GM23338 (cell line): ENCODE results near the gene BTBD9. TPM values are rescaled to one million over a fixed set of nuclear protein-coding genes. Genes with fewer than 3 reads are reported as not detected.

Source experiments
- ATAC-seq: fragments of 200-7000 bp; cut with Tn5 transposase; 3 replicates; pipeline ENCODE4 v1.9.1; 2020
- DNase-seq: peaks from one replicate; pipeline ENCODE4 v3.0.0-alpha.2; 2015; ENCODE audit warnings: low spot score
- H2AFZ ChIP-seq: fragments of 200-600 bp; sonication (generic); 2 replicates; pipeline ENCODE4 v1.8.0; 2016; ENCODE audit warnings: antibody characterized with exemption, mild to moderate bottlenecking, moderate library complexity
- H3F3A ChIP-seq: fragments of 200-600 bp; sonication (generic); replicated peaks from 2 replicates; pipeline ENCODE4 v1.8.0; 2017; ENCODE audit warnings: antibody characterized with exemption, mixed run types, low read depth
- H3K27ac ChIP-seq: fragments of 200-600 bp; sonication (generic); 2 replicates; pipeline ENCODE4 v1.6.1; 2016; ENCODE audit warnings: low read depth
- H3K27me3 ChIP-seq: fragments of 200-600 bp; sonication (generic); 2 replicates; pipeline ENCODE4 v1.8.0; 2016; ENCODE audit warnings: mild to moderate bottlenecking, mixed run types, moderate library complexity; ENCODE audit not compliant: insufficient read depth
- H3K36me3 ChIP-seq: fragments of 200-600 bp; sonication (generic); 2 replicates; pipeline ENCODE4 v1.8.0; 2016; ENCODE audit warnings: mild to moderate bottlenecking; ENCODE audit not compliant: insufficient read depth
- H3K4me1 ChIP-seq: fragments of 200-600 bp; sonication (generic); 2 replicates; pipeline ENCODE4 v1.8.0; 2016; ENCODE audit warnings: mild to moderate bottlenecking, moderate library complexity; ENCODE audit not compliant: insufficient read depth
- H3K4me2 ChIP-seq: fragments of 200-600 bp; sonication (generic); 2 replicates; pipeline ENCODE4 v1.7.1; 2017; ENCODE audit warnings: mixed run types
- H3K4me3 ChIP-seq: fragments of 200-600 bp; sonication (generic); 2 replicates; pipeline ENCODE4 v1.6.1; 2016; ENCODE audit warnings: mixed run types
- H3K79me2 ChIP-seq: fragments of 200-600 bp; sonication (generic); replicated peaks from 2 replicates; pipeline ENCODE4 v1.8.0; 2017; ENCODE audit warnings: mild to moderate bottlenecking; ENCODE audit not compliant: insufficient read depth
- H3K9me2 ChIP-seq: fragments of 200-600 bp; sonication (generic); 2 replicates; pipeline ENCODE4 v1.8.0; 2017; ENCODE audit not compliant: insufficient read depth
- H4K20me1 ChIP-seq: fragments of 200-600 bp; sonication (generic); replicated peaks from 2 replicates; pipeline ENCODE4 v1.8.0; 2017; ENCODE audit warnings: mild to moderate bottlenecking; ENCODE audit not compliant: insufficient read depth
- H3K27ac Mint-ChIP-seq: 2 replicates; pipeline ENCODE4 v1.8.0; 2020; ENCODE audit warnings: inconsistent platforms, mild to moderate bottlenecking, moderate library complexity, mixed read lengths
- H3K27me3 Mint-ChIP-seq: 3 replicates; pipeline ENCODE4 v1.8.0; 2022; ENCODE audit warnings: low read depth, mild to moderate bottlenecking, moderate library complexity, mixed read lengths, inconsistent platforms; ENCODE audit not compliant: insufficient read depth, poor library complexity
- H3K36me3 Mint-ChIP-seq: 3 replicates; pipeline ENCODE4 v1.8.0; 2021; ENCODE audit warnings: low read depth, mild to moderate bottlenecking, inconsistent platforms, moderate library complexity, mixed read lengths
- H3K4me1 Mint-ChIP-seq: 3 replicates; pipeline ENCODE4 v1.8.0; 2020; ENCODE audit warnings: mild to moderate bottlenecking, inconsistent platforms, mixed read lengths
- H3K4me3 Mint-ChIP-seq: 3 replicates; pipeline ENCODE4 v1.8.0; 2021; ENCODE audit warnings: moderate library complexity, mild to moderate bottlenecking, inconsistent platforms, mixed read lengths
- H3K9me3 Mint-ChIP-seq: 3 replicates; pipeline ENCODE4 v1.8.0; 2020; ENCODE audit warnings: moderate library complexity, mild to moderate bottlenecking, inconsistent platforms, mixed read lengths
- CREB1 ChIP-seq: fragments of 250-450 bp; sonication (Bioruptor Pico); IDR thresholded peaks from 2 replicates; pipeline ENCODE4 v1.5.0; 2020; ENCODE audit warnings: low read depth, mild to moderate bottlenecking, moderate library complexity
- EZH2 ChIP-seq: fragments of 200-600 bp; sonication (generic); IDR thresholded peaks from one replicate; pipeline ENCODE4 v1.8.0; 2017; ENCODE audit warnings: antibody characterized with exemption, mild to moderate bottlenecking, low read depth; ENCODE audit not compliant: unreplicated experiment
- EZH2phosphoT487 ChIP-seq: fragments of 200-600 bp; sonication (generic); IDR thresholded peaks from one replicate; pipeline ENCODE4 v1.8.1; 2018; ENCODE audit warnings: antibody characterized with exemption; ENCODE audit not compliant: unreplicated experiment
- NANOG ChIP-seq: IDR thresholded peaks from 2 replicates; pipeline ENCODE4 v1.6.1; 2016; ENCODE audit warnings: antibody characterized with exemption, borderline replicate concordance
- POLR2AphosphoS5 ChIP-seq: IDR thresholded peaks from 2 replicates; pipeline ENCODE4 v1.6.1; 2016; ENCODE audit warnings: antibody characterized with exemption, low read depth
- ZNF114 ChIP-seq: fragments of 250-450 bp; sonication (Bioruptor Pico); IDR thresholded peaks from 2 replicates; pipeline ENCODE4 v1.5.0; 2020; ENCODE audit warnings: mild to moderate bottlenecking, moderate library complexity
- polyA plus RNA-seq: library from polyadenylated mRNA; unstranded; fragments of >200 nt; fragmentation: Nextera tagmentation; extraction: Ambion mirVana; gene quantifications from 2 replicates; pipeline ENCODE4 v1.2.1, GENCODE V29; 2016
- total RNA-seq: library from RNA; depleted of rRNA; stranded (reverse); fragments of >200 nt; shearing (Covaris generic); gene quantifications from 2 replicates; pipeline ENCODE4 v1.2.3, GENCODE V29; 2014
- TF ChIP-seq, protein P1 (sequence below): fragments of 250-450 bp; sonication (Bioruptor Pico); IDR thresholded peaks from 2 replicates; pipeline ENCODE4 v1.5.0; 2020; ENCODE audit warnings: mild to moderate bottlenecking, moderate library complexity
- TF ChIP-seq, protein P2 (sequence below): IDR thresholded peaks from 2 replicates; pipeline ENCODE4 v1.6.1; 2016; ENCODE audit warnings: antibody characterized with exemption

The BTBD9 gene
- total and polyA plus RNA-seq, 2 experiments from 2014 or later: 4.2 to 5.3 TPM

DNA sequence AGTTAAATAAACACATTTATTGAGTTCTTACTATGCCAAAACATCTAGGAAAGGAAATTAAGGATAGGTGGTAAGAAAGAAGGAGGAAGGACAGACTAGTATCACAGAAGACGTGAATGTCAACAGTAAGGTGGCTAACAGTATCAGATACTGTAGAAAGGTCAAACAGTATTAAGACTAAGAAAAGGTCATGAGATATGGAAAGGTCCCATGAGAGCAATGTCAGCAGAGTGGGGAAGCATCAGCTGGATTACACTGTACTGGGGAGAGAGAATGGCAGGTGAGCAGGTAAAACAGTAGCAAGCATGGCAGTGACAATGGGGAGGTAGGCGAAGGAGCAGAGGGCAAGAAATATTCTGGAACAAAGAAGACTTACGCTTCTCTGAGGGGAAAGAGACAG, 45.2 kb upstream of the BTBD9 start:
- no peaks in the 10 kb centered on the region for H3K4me1 ChIP-seq
- no peak overlapping the region for H3K27ac Mint-ChIP-seq
- H3K4me1 Mint-ChIP-seq: peaks cover 8% of the 10 kb centered on the region
- no peak overlapping the region for H3K4me3 Mint-ChIP-seq
- no peak overlapping the region for H3K4me2 ChIP-seq
- DNase-seq: no peak
- H3K36me3 Mint-ChIP-seq: peaks cover 32% of the 10 kb centered on the region
- H3K9me3 Mint-ChIP-seq: no peaks in the 10 kb centered on the region
- H3K79me2 ChIP-seq: peaks cover 42% of the 10 kb centered on the region
- H3K4me3 ChIP-seq: no peak overlapping the region
- no peaks in the 10 kb centered on the region for H3F3A ChIP-seq
- no peaks in the 10 kb centered on the region for H3K27me3 ChIP-seq
- H3K36me3 ChIP-seq: peaks cover 23% of the 10 kb centered on the region; the same call in 1 of the 2 replicates
- H2AFZ ChIP-seq: no peak overlapping the region
- H4K20me1 ChIP-seq: peaks cover 36% of the 10 kb centered on the region
- ATAC-seq: no peak
- H3K9me2 ChIP-seq: no peaks in the 10 kb centered on the region
- H3K27ac ChIP-seq: no peak overlapping the region
- TF ChIP-seq ZNF114 (CRISPR knock-in tag): no peak
- no peak for TF ChIP-seq EZH2phosphoT487
- TF ChIP-seq NANOG: no peak
- TF ChIP-seq, protein P1, sequence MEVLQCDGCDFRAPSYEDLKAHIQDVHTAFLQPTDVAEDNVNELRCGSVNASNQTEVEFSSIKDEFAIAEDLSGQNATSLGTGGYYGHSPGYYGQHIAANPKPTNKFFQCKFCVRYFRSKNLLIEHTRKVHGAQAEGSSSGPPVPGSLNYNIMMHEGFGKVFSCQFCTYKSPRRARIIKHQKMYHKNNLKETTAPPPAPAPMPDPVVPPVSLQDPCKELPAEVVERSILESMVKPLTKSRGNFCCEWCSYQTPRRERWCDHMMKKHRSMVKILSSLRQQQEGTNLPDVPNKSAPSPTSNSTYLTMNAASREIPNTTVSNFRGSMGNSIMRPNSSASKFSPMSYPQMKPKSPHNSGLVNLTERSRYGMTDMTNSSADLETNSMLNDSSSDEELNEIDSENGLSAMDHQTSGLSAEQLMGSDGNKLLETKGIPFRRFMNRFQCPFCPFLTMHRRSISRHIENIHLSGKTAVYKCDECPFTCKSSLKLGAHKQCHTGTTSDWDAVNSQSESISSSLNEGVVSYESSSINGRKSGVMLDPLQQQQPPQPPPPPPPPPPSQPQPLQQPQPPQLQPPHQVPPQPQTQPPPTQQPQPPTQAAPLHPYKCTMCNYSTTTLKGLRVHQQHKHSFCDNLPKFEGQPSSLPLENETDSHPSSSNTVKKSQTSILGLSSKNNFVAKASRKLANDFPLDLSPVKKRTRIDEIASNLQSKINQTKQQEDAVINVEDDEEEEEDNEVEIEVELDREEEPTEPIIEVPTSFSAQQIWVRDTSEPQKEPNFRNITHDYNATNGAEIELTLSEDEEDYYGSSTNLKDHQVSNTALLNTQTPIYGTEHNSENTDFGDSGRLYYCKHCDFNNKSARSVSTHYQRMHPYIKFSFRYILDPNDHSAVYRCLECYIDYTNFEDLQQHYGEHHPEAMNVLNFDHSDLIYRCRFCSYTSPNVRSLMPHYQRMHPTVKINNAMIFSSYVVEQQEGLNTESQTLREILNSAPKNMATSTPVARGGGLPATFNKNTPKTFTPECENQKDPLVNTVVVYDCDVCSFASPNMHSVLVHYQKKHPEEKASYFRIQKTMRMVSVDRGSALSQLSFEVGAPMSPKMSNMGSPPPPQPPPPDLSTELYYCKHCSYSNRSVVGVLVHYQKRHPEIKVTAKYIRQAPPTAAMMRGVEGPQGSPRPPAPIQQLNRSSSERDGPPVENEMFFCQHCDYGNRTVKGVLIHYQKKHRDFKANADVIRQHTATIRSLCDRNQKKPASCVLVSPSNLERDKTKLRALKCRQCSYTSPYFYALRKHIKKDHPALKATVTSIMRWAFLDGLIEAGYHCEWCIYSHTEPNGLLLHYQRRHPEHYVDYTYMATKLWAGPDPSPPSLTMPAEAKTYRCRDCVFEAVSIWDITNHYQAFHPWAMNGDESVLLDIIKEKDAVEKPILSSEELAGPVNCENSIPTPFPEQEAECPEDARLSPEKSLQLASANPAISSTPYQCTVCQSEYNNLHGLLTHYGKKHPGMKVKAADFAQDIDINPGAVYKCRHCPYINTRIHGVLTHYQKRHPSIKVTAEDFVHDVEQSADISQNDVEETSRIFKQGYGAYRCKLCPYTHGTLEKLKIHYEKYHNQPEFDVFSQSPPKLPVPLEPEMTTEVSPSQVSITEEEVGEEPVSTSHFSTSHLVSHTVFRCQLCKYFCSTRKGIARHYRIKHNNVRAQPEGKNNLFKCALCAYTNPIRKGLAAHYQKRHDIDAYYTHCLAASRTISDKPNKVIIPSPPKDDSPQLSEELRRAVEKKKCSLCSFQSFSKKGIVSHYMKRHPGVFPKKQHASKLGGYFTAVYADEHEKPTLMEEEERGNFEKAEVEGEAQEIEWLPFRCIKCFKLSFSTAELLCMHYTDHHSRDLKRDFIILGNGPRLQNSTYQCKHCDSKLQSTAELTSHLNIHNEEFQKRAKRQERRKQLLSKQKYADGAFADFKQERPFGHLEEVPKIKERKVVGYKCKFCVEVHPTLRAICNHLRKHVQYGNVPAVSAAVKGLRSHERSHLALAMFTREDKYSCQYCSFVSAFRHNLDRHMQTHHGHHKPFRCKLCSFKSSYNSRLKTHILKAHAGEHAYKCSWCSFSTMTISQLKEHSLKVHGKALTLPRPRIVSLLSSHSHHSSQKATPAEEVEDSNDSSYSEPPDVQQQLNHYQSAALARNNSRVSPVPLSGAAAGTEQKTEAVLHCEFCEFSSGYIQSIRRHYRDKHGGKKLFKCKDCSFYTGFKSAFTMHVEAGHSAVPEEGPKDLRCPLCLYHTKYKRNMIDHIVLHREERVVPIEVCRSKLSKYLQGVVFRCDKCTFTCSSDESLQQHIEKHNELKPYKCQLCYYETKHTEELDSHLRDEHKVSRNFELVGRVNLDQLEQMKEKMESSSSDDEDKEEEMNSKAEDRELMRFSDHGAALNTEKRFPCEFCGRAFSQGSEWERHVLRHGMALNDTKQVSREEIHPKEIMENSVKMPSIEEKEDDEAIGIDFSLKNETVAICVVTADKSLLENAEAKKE (CRISPR knock-in tag): no peak
- no peaks in the 10 kb centered on the region for H3K27me3 Mint-ChIP-seq

DNA sequence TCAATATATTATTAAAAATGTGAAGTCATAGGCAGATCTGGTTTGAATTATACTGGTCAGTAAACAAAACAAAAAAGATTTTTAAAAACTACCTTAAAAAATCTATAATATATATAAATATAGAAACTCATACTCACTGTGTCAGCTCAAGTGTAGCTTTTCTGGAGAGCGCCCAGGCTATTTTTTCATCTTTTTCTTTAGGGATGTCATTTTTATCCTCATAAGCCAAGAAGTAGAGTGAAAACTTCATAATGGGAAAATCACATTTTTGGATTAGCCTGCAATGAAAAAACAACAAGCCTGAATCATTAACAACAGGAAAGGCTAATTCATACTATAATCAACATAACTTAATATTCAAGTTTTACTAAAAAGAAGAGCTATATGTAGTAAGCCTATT, 44.5 kb upstream of the BTBD9 start:
- DNase-seq: no peak
- peaks cover 34% of the 10 kb centered on the region for H4K20me1 ChIP-seq
- H3K4me3 ChIP-seq: no peak overlapping the region
- H3K9me2 ChIP-seq: no peaks in the 10 kb centered on the region
- Mint-ChIP-seq H3K9me3 (no peaks in the 10 kb centered on the region), H3K4me3 (no peak overlapping the region), H3K27me3 (no peaks in the 10 kb centered on the region), H3K4me1 (peaks cover 5% of the 10 kb centered on the region), H3K27ac (no peak overlapping the region), H3K36me3 (peaks cover 32% of the 10 kb centered on the region)
- no peak overlapping the region for H3K27ac ChIP-seq
- peaks cover 35% of the 10 kb centered on the region for H3K79me2 ChIP-seq
- no peak overlapping the region for H2AFZ ChIP-seq
- H3K4me1 ChIP-seq: no peaks in the 10 kb centered on the region
- ATAC-seq: no peak
- H3K27me3 ChIP-seq: no peaks in the 10 kb centered on the region
- H3K36me3 ChIP-seq: peaks cover 23% of the 10 kb centered on the region; the same call in 1 of the 2 replicates
- no peaks in the 10 kb centered on the region for H3F3A ChIP-seq
- H3K4me2 ChIP-seq: no peak overlapping the region
- TF ChIP-seq, protein P2, sequence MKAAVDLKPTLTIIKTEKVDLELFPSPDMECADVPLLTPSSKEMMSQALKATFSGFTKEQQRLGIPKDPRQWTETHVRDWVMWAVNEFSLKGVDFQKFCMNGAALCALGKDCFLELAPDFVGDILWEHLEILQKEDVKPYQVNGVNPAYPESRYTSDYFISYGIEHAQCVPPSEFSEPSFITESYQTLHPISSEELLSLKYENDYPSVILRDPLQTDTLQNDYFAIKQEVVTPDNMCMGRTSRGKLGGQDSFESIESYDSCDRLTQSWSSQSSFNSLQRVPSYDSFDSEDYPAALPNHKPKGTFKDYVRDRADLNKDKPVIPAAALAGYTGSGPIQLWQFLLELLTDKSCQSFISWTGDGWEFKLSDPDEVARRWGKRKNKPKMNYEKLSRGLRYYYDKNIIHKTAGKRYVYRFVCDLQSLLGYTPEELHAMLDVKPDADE: no peak
- TF ChIP-seq CREB1 (CRISPR knock-in tag) (no peak), EZH2 (no peak), POLR2AphosphoS5 (no peak)
